ENCODE results near the gene WDR82. TPM values are rescaled to one million over a fixed set of nuclear protein-coding genes. Genes with fewer than 3 reads are reported as not detected.
A peak's percentile ranks its signal among the peaks of the same experiment; 100 is the strongest.

WDR82 gene
- total RNA-seq, 2 experiments from 2014 or later: 114 to 132 TPM

DNA sequence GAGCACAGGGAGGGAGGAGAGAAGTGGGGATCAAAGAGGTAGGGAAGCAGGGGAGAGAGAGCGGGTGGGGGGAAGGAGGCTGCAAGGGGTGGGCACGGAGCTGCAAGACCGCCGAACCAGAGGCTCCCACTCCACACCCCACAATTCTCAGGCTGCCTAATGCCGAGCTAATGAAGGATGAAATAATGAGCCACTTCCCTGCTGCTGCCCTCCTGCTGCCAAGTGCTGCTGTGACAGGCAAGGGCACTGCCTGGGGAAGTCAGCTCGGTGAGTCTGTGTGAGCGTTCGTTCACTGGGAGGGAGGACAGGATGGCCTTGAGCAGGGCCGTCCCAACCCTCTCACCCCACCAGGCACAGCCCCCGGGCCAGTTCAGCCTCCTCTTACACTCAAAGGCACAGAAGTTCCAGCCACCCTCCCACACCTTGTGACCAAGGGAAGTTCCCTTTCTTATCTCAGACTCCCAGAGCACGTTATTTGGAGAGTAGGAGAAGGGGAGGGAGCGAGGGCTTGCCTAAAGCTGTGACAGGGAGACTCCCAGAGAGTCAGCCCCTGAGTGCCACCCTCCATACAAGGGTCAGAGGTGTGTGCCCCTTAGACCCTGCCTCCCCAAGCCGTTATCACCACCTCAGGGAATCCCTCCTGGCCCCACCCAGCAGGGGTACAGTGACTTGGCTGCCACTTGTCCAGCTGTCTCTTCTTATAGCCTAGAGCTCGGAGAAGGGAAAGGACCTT, 21.6 kb upstream of the WDR82 start:
- H3K27ac Mint-ChIP-seq: no peak overlapping the region
- H3K4me1 Mint-ChIP-seq: no peaks in the 10 kb centered on the region
- DNase-seq (no peak), ATAC-seq (no peak)
- H3K9me3 Mint-ChIP-seq (ENCODE audit: low read depth): no peaks in the 10 kb centered on the region
- no peak overlapping the region for H3K4me3 Mint-ChIP-seq
- CTCF ChIA-PET: interaction anchor here (0.9 to 1.3 kb wide), 2 partner anchors 39 kb away, joined by 3 to 5 read pairs; no protein-coding TSS in a partner anchor
- H3K27me3 Mint-ChIP-seq: no peaks in the 10 kb centered on the region
- no peaks in the 10 kb centered on the region for H3K36me3 Mint-ChIP-seq

DNA sequence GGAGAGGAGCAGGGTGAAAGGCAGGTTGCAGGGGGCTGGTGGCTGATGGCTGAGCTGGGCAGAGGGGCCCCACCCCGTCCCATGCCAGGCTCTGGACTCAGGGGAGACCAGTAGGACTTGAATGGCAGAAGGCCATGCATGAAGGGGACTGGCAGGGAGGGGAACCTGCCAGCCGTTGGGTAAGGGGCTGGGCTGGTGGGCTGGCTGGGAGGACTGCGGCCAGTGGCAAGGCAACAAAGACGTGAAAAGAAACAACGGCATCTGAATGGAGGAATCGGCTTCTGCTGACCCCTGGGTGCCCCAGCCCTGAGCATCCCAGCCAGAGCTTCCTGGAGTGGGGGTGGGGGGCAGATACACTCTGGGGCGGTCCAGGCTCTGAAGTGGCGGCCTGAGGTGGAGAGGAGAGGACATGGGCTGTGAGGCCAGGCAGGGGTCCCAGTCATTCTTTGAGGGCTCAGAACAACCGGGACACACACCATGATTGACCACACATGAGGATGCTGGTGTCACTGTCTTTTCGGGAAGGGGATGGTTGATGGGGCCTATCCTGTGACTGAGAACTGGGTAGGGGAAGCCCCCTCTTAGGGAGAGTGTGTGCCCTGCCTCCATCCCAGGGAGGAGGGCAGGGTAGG, 20.9 kb upstream of the WDR82 start:
- no peaks in the 10 kb centered on the region for H3K27me3 Mint-ChIP-seq
- H3K4me1 Mint-ChIP-seq: no peaks in the 10 kb centered on the region
- DNase-seq (no peak), ATAC-seq (no peak)
- CTCF ChIA-PET: interaction anchor here (1.3 kb wide), 1 partner anchor 40 kb away, joined by 5 read pairs; no protein-coding TSS in a partner anchor
- H3K27ac Mint-ChIP-seq: no peak overlapping the region
- no peaks in the 10 kb centered on the region for H3K9me3 Mint-ChIP-seq (ENCODE audit: low read depth)
- no peak overlapping the region for H3K4me3 Mint-ChIP-seq
- H3K36me3 Mint-ChIP-seq: no peaks in the 10 kb centered on the region

DNA sequence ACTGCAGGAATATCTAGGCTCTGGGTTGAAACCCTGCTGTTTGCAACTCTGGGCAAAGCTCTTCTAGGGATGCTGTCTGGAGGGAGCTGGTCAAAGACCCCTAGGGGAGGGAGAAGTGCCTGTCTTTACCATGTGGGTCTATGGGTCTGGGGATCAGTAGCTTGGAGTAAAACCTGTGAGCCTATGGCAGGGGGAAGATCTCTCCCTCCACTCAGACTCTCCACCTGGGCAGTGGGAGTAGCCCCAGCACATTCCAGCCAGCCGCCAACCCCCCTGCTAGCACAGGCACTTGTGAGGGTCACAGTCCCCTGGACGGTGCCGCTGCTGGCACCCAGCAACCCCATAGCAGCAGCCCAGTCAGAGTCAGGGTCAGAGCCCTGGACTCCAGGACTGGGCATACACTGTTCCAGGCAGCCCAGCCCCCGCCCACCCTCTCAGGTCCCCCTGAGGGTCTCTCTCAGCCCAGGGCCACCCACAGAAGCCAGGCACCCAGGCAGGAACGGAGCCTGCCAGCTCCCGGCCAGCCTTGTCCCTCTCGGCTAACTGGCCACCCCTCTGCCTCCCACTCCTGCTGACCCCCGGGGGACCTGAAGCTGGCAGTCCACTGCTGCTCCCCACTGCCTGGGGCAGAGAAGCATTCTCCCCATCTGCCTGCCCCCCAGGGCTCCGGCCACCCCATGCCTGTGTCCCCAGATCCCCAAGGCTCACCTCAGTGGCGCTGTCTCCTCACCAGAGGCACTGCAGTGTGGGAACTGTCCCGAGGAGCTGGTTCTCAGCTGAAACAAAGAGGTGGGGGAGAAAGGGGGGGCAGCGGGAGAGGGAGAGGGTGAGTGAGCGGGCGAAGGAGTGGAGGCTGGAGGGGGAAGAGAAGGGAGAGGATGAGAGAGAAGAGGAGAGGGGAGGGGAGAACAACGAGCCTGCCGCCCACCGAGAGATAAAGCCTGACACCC, 20.0 kb upstream of the WDR82 start:
- CTCF ChIA-PET: interaction anchor here (0.6 kb wide), 1 partner anchor 211 kb away, joined by 3 read pairs; no protein-coding TSS in a partner anchor
- Mint-ChIP-seq H3K27me3 (no peaks in the 10 kb centered on the region), H3K9me3 (ENCODE audit: low read depth) (no peaks in the 10 kb centered on the region), H3K4me1 (no peaks in the 10 kb centered on the region), H3K27ac (no peak overlapping the region), H3K4me3 (no peak overlapping the region), H3K36me3 (no peaks in the 10 kb centered on the region)
- DNase-seq (no peak), ATAC-seq (no peak)

DNA sequence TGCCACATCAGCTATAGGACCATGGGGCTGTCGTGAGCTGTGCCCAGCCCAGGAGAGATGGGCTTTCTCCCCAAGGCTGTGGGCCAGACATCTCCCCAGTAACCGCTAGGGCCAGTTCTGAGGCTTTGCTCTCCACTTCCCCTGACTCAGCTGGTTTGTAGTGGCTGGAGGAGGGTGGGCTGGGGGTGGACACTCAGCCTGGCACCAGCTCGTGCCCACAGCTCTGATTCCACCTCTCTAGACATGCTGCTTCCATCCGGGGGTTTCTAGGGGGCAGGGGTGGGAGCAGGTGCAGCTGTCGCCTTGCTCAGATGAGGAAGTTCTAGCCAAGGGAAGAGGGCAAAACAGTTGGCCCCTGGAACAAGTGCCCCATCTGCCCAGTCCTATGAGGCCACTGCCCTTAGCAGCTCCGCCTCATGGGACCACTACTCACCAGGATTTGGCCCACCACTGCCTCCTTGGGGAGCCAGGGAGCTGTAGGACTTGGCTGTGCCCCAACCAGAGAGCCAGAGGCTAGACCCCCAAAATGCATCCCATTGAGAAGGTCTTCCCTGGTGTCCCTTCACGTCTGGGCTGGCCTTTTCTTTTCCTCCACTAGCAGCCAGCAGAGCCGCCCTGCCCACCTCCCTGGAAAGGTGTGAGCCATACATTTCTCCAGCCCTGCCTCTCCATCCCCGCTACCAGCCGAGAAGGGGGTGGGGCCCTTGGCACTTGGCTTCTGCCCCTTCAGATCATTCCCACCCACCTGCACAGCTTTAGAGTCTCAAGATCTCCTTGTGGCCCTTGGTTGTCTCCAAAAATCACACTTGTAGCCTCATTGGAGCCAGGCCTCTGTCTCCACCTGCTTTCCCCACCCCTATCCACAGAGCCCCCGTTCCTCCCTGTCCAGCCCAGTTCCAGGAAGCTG, 19.0 kb upstream of the WDR82 start:
- Mint-ChIP-seq H3K4me1 (no peaks in the 10 kb centered on the region), H3K9me3 (ENCODE audit: low read depth) (no peaks in the 10 kb centered on the region), H3K4me3 (no peak overlapping the region), H3K36me3 (no peaks in the 10 kb centered on the region), H3K27me3 (no peaks in the 10 kb centered on the region), H3K27ac (no peak overlapping the region)
- DNase-seq: no peak
- CTCF ChIA-PET: interaction anchor here (2.0 kb wide), 1 partner anchor 42 kb away, joined by 12 read pairs; no protein-coding TSS in a partner anchor
- ATAC-seq: no peak

DNA sequence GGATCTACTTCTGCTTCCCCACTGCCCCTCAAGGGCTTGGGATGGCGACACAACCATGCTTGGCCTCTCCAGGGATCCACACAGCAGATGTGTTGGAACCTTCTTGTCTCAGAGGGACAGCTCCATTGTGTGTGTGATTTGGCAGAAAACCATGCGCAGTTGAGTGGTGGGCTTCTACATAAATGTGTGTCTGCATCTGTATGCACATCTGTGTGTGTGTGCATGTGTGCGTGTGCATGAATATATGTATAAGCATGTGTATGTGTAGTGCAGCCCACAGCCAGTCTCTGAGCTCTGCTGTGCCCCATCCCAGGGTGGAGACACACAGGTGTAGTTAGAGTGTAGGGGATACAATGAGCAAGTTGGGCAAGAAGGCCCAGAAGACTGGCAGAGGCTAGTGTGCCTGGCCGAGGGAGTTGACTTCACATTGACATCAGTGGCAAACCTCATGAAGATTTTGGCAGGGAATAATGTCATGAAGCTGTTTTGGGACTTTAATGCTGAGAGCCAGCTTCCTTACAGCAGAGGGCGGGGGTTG, 17.3 kb upstream of the WDR82 start:
- CTCF ChIA-PET: interaction anchor here (1.2 to 2.0 kb wide), 3 partner anchors 11 to 43 kb away, joined by 3 to 12 read pairs (median 3); no protein-coding TSS in a partner anchor
- no peak overlapping the region for H3K27ac Mint-ChIP-seq
- H3K9me3 Mint-ChIP-seq (ENCODE audit: low read depth): no peaks in the 10 kb centered on the region

DNA sequence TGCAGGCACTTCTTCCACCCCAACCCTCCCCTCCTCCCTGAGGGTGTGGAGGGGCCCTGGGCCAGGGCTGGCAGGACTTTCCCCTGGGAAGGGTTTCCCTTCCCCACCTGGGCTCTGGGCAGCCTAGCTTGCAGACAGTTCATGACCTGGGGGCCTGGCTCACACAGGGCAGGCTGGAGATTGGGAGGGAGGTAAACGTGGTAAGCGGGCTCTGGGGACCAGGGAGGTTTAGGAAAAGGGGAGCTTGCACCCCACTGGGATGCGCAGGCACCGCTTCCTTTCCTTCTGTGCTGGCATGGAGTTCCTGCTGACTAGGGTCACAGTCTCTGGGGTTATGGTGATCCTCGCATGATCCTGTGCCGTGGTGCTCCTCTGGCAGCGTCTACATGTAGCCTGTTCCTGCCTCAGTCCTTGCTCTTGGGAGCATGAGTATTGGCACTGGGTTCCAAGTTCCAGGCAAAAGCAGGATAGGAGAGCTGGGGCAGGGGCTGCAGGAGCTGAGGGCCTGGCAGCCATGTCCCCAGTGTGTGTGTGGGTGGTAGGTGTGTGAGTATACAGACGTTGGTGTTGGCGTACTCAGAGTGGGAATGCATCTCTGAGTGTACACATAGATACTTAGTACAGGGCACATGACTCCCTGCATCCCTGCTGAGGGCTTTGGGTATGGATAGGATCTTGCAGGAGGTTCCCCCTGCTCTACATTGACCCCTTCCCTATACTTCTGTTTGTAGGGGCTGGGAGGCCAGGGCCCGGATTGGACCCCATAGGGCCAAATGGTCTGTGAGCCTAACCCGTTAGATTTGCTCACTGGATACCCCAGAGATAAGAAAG, 16.1 kb upstream of the WDR82 start:
- no peaks in the 10 kb centered on the region for H3K36me3 Mint-ChIP-seq
- CTCF ChIA-PET: no interaction called here
- no peak for DNase-seq

More for the DNA sequence above, 17.3 kb upstream of the WDR82 start:
- no peaks in the 10 kb centered on the region for H3K27me3 Mint-ChIP-seq
- ATAC-seq (no peak), DNase-seq (no peak)
- H3K4me3 Mint-ChIP-seq: no peak overlapping the region
- H3K36me3 Mint-ChIP-seq: no peaks in the 10 kb centered on the region
- peaks cover 16% of the 10 kb centered on the region for H3K4me1 Mint-ChIP-seq

DNA sequence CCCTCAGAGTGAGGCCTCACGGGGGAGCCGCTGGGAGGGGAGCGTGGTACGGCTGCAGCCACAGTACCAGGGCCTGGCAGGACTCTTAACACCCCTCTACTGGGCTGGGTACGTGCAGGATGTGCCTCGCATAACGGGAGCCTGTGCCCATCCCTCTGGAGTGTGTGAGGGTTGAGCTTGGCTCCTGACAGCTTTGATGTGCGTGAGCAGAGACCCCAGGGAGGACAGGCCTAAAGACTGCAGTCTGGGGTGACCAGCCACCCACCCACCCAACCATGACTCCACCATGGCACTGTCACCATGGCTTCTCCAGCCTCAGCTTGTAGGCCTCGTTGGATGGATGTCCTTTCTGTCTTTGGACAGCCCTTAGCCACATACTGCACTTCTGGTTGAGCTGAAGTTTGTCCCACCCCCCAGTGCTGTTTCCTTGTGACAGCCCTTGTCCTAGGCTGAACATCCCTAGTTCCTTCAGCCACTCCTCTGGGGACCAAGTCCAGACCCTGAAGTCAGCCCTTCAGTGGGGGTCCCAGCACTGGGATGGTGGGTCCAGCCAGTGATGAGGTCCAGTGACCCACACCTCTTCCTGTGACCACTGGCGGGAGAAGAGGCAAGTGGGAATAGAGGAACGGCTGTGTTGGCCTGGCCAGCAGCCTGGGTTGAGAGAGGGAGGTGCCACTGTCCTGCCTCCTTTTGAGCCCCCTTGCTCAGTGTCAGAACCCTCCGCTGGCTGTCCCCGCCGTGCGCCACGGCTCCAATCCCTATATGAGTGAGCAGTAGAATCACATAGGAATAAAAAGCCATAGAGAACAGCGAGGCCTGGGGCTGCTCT, 15.3 kb upstream of the WDR82 start:
- H3K4me3 Mint-ChIP-seq: no peak overlapping the region
- ATAC-seq (no peak), DNase-seq (no peak)
- no peaks in the 10 kb centered on the region for H3K36me3 Mint-ChIP-seq
- peaks cover 28% of the 10 kb centered on the region for H3K4me1 Mint-ChIP-seq
- H3K9me3 Mint-ChIP-seq (ENCODE audit: low read depth): no peaks in the 10 kb centered on the region
- CTCF ChIA-PET: interaction anchor here (5.7 to 6.7 kb wide), 2 partner anchors 15 to 46 kb away, joined by 52 to 64 read pairs; partner anchors contain the start of gene WDR82
- H3K27ac Mint-ChIP-seq: no peak overlapping the region
- H3K27me3 Mint-ChIP-seq: no peaks in the 10 kb centered on the region

More for the DNA sequence above, 16.1 kb upstream of the WDR82 start:
- peaks cover 19% of the 10 kb centered on the region for H3K4me1 Mint-ChIP-seq
- H3K27me3 Mint-ChIP-seq: no peaks in the 10 kb centered on the region
- H3K4me3 Mint-ChIP-seq: no peak overlapping the region
- H3K9me3 Mint-ChIP-seq (ENCODE audit: low read depth): no peaks in the 10 kb centered on the region
- H3K27ac Mint-ChIP-seq: no peak overlapping the region
- ATAC-seq: no peak

DNA sequence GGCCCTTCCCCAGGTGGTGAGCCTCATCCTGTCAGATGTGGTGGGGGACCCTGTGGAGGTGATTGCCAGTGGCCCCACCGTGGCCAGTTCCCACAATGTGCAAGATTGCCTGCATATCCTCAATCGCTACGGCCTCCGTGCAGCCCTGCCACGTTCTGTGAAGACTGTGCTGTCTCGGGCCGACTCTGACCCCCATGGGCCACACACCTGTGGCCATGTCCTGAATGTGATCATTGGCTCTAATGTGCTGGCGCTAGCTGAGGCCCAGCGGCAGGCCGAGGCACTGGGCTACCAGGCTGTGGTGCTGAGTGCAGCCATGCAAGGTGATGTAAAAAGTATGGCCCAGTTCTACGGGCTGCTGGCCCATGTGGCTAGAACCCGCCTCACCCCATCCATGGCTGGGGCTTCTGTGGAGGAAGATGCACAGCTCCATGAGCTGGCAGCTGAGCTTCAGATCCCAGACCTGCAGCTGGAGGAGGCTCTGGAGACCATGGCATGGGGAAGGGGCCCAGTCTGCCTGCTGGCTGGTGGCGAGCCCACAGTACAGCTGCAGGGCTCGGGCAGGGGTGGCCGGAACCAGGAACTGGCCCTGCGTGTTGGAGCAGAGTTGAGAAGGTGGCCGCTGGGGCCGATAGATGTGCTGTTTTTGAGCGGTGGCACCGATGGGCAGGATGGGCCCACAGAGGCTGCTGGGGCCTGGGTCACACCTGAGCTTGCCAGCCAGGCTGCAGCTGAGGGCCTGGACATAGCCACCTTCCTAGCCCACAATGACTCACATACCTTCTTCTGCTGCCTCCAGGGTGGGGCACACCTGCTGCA, 14.0 kb upstream of the WDR82 start:
- CTCF ChIA-PET: interaction anchor here (0.6 to 6.7 kb wide), 7 partner anchors 14 to 120 kb away, joined by 3 to 64 read pairs (median 6); partner anchors contain the start of gene WDR82
- Mint-ChIP-seq H3K4me3 (no peak overlapping the region), H3K9me3 (ENCODE audit: low read depth) (no peaks in the 10 kb centered on the region), H3K27ac (peak overlapping the region; percentile 76), H3K4me1 (peaks cover 30% of the 10 kb centered on the region), H3K36me3 (no peaks in the 10 kb centered on the region), H3K27me3 (no peaks in the 10 kb centered on the region)
- no peak for ATAC-seq
- DNase-seq: no peak

DNA sequence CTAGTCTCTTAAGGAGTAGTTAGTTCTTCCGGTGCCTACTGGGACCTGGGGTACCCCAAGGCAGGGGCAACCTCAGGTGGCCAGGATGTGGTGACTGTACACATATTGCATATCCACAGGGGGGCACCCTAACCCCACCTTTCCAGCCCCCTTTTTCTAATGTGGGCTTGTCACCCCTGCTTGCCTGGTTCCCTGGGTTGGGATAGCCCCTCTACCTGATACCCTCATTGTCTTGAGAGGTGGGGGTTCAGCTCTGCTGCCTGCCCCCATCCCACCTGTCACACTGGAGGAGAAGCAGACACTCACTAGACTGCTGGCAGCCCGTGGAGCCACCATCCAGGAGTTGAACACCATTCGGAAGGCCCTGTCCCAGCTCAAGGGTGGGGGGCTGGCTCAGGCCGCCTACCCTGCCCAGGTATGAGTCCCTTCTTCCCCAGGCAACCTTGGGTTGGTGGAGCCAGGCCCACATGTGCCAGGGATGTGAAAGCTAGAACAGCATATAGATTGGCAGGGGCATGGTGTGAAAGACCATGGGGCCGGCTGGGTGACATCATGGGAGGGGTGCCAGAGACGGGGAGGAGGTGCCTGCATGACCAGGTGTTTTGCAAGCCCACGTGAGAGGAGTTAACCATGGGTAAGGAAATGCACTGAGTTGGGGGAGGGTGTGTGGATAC, 13.2 kb upstream of the WDR82 start:
- no peaks in the 10 kb centered on the region for H3K27me3 Mint-ChIP-seq
- peak overlapping the region; percentile 76 for H3K27ac Mint-ChIP-seq

More for the DNA sequence above, 13.2 kb upstream of the WDR82 start:
- Mint-ChIP-seq H3K4me3 (no peak overlapping the region), H3K36me3 (no peaks in the 10 kb centered on the region), H3K4me1 (peaks cover 35% of the 10 kb centered on the region), H3K9me3 (ENCODE audit: low read depth) (no peaks in the 10 kb centered on the region)
- DNase-seq (peak; percentile 75), ATAC-seq (no peak)
- CTCF ChIA-PET: interaction anchor here (1.0 to 6.7 kb wide), 8 partner anchors 13 to 121 kb away, joined by 3 to 64 read pairs (median 8); partner anchors contain the start of gene WDR82

Data from activated CD8-positive, alpha-beta memory T cell treated with anti-CD3 and anti-CD28 coated beads, Interleukin-2, amount 10 ng/mL, durations not matched to agents 7 days and 5 days (primary cell).